Stimulated activated naive B cell treated with anti-CD40 and anti-IgM and Interleukin-4, amounts not matched to agents 10 μg/mL and 1 μg/mL and 100 μg/mL, for 72 hours (primary cell): Measurements from ENCODE around the gene TSG101.

Experiments
- ATAC-seq, 2 donors: fragments of 150-1000 bp; cut with Tn5 transposase; replicated peaks; 2 replicates each; pipeline ENCODE4 v1.10.0; 2021; ENCODE audit warnings: moderate library complexity in 1 of 2
- DNase-seq: peaks from one replicate; pipeline ENCODE4 v3.0.0; 2021
- H3K27ac Mint-ChIP-seq: one replicate; pipeline ENCODE4 v1.8.0; 2022; ENCODE audit warnings: mild to moderate bottlenecking, mixed read lengths
- H3K27me3 Mint-ChIP-seq, 2 donors: one replicate each; pipeline ENCODE4 v1.8.0; 2022; ENCODE audit warnings: mixed read lengths in 2 of 2
- H3K36me3 Mint-ChIP-seq, 2 donors: one replicate each; pipeline ENCODE4 v1.8.0; 2022; ENCODE audit warnings: mixed read lengths in 2 of 2, mild to moderate bottlenecking in 1 of 2
- H3K4me1 Mint-ChIP-seq, 2 donors: one replicate each; pipeline ENCODE4 v1.8.0; 2022; ENCODE audit warnings: mixed read lengths in 2 of 2, mild to moderate bottlenecking in 1 of 2
- H3K4me3 Mint-ChIP-seq, 2 donors: one replicate each; pipeline ENCODE4 v1.8.0; 2022; ENCODE audit warnings: mild to moderate bottlenecking in 2 of 2, mixed read lengths in 2 of 2, moderate library complexity in 1 of 2
- H3K9me3 Mint-ChIP-seq, 2 donors: one replicate each; pipeline ENCODE4 v1.8.0; 2022; ENCODE audit warnings: mixed read lengths in 2 of 2, mild to moderate bottlenecking in 1 of 2

The TSG101 gene

GRCh38 chr11:18523084-18523483 lies 3.7 kb downstream of the TSG101 start:
- no peak overlapping the region for H3K4me3 Mint-ChIP-seq
- DNase-seq (no peak), ATAC-seq (no peak)
- H3K27ac Mint-ChIP-seq, result peak overlapping the region; percentile 43
- H3K9me3 Mint-ChIP-seq, result no peaks in the 10 kb centered on the region
- H3K36me3 Mint-ChIP-seq, result peaks cover 17 to 24% of the 10 kb centered on the region in 2 donors
- H3K27me3 Mint-ChIP-seq, result no peaks in the 10 kb centered on the region
- peaks cover 12 to 38% of the 10 kb centered on the region in 2 donors for H3K4me1 Mint-ChIP-seq

GRCh38 chr11:18522388-18522787 lies 4.4 kb downstream of the TSG101 start:
- Mint-ChIP-seq H3K4me1 (peaks cover 10 to 33% of the 10 kb centered on the region in 2 donors), H3K27ac (no peak overlapping the region), H3K9me3 (no peaks in the 10 kb centered on the region)

GRCh38 chr11:18521122-18521521 lies 5.6 kb downstream of the TSG101 start:
- Mint-ChIP-seq H3K27ac (no peak overlapping the region), H3K27me3 (no peaks in the 10 kb centered on the region), H3K4me1 (peaks cover 10 to 33% of the 10 kb centered on the region in 2 donors), H3K4me3 (no peak overlapping the region), H3K36me3 (peaks cover 15 to 18% of the 10 kb centered on the region in 2 donors), H3K9me3 (no peaks in the 10 kb centered on the region)
- DNase-seq (no peak), ATAC-seq (no peak)

More at GRCh38 chr11:18522388-18522787, 4.4 kb downstream of the TSG101 start:
- no peak overlapping the region for H3K4me3 Mint-ChIP-seq
- peaks cover 17 to 26% of the 10 kb centered on the region in 2 donors for H3K36me3 Mint-ChIP-seq
- no peaks in the 10 kb centered on the region for H3K27me3 Mint-ChIP-seq
- no peak for DNase-seq
- no peak for ATAC-seq

- H3K36me3 Mint-ChIP-seq, result peaks cover 38 to 41% of the 10 kb centered on the region in 2 donors
Observed at GRCh38 chr11:18502352-18502751, 24.4 kb downstream of the TSG101 start.

GRCh38 chr11:18501629-18502028 lies 25.1 kb downstream of the TSG101 start:
- Mint-ChIP-seq H3K4me3 (no peak overlapping the region), H3K4me1 (no peaks in the 10 kb centered on the region), H3K27ac (no peak overlapping the region), H3K36me3 (peaks cover 37 to 39% of the 10 kb centered on the region in 2 donors), H3K27me3 (no peaks in the 10 kb centered on the region), H3K9me3 (no peaks in the 10 kb centered on the region)
- no peak for DNase-seq
- ATAC-seq, result no peak

More at GRCh38 chr11:18502352-18502751, 24.4 kb downstream of the TSG101 start:
- H3K4me1 Mint-ChIP-seq, result no peaks in the 10 kb centered on the region
- DNase-seq (no peak), ATAC-seq (no peak)
- H3K27me3 Mint-ChIP-seq, result no peaks in the 10 kb centered on the region
- H3K27ac Mint-ChIP-seq, result no peak overlapping the region
- no peaks in the 10 kb centered on the region for H3K9me3 Mint-ChIP-seq
- H3K4me3 Mint-ChIP-seq, result no peak overlapping the region

GRCh38 chr11:18498039-18498438 lies 28.7 kb downstream of the TSG101 start:
- peaks cover 37 to 51% of the 10 kb centered on the region in 2 donors for H3K36me3 Mint-ChIP-seq
- H3K4me3 Mint-ChIP-seq, result no peak overlapping the region
- no peak for DNase-seq
- no peaks in the 10 kb centered on the region for H3K27me3 Mint-ChIP-seq
- H3K9me3 Mint-ChIP-seq, result no peaks in the 10 kb centered on the region
- no peak overlapping the region for H3K27ac Mint-ChIP-seq
- no peak for ATAC-seq
- H3K4me1 Mint-ChIP-seq, result peaks cover 2 to 16% of the 10 kb centered on the region in 2 donors

GRCh38 chr11:18495703-18496102 lies 31.0 kb downstream of the TSG101 start:
- ATAC-seq, result no peak
- H3K4me3 Mint-ChIP-seq, result no peak overlapping the region
- H3K36me3 Mint-ChIP-seq, result peaks cover 26 to 43% of the 10 kb centered on the region in 2 donors
- DNase-seq, result no peak
- peaks cover 6 to 26% of the 10 kb centered on the region in 2 donors for H3K4me1 Mint-ChIP-seq
- H3K27ac Mint-ChIP-seq, result peak overlapping the region; percentile 10
- no peaks in the 10 kb centered on the region for H3K9me3 Mint-ChIP-seq
- no peaks in the 10 kb centered on the region for H3K27me3 Mint-ChIP-seq

- Mint-ChIP-seq H3K36me3 (peaks cover 26 to 44% of the 10 kb centered on the region in 2 donors), H3K4me1 (peaks cover 10 to 31% of the 10 kb centered on the region in 2 donors), H3K27me3 (no peaks in the 10 kb centered on the region), H3K4me3 (no peak overlapping the region), H3K9me3 (no peaks in the 10 kb centered on the region), H3K27ac (peak overlapping the region; percentile 10)
- ATAC-seq, result peak; percentile 65 to 82
- no peak for DNase-seq
Observed at GRCh38 chr11:18495271-18495670, 31.5 kb downstream of the TSG101 start.

GRCh38 chr11:18493310-18493709 lies 33.4 kb downstream of the TSG101 start:
- H3K4me3 Mint-ChIP-seq, result no peak overlapping the region
- no peaks in the 10 kb centered on the region for H3K9me3 Mint-ChIP-seq
- peaks cover 26 to 45% of the 10 kb centered on the region in 2 donors for H3K36me3 Mint-ChIP-seq
- no peaks in the 10 kb centered on the region for H3K27me3 Mint-ChIP-seq
- DNase-seq (no peak), ATAC-seq (no peak)
- peaks cover 12 to 34% of the 10 kb centered on the region in 2 donors for H3K4me1 Mint-ChIP-seq
- peak overlapping the region; percentile 62 for H3K27ac Mint-ChIP-seq

- no peak overlapping the region for H3K4me3 Mint-ChIP-seq
- H3K27me3 Mint-ChIP-seq, result no peaks in the 10 kb centered on the region
- H3K9me3 Mint-ChIP-seq, result no peaks in the 10 kb centered on the region
- H3K4me1 Mint-ChIP-seq, result peaks cover 12 to 34% of the 10 kb centered on the region in 2 donors
- H3K36me3 Mint-ChIP-seq, result peaks cover 29 to 45% of the 10 kb centered on the region in 2 donors
- H3K27ac Mint-ChIP-seq, result no peak overlapping the region
- ATAC-seq (peak in 1 of 2 donors; percentile 57), DNase-seq (no peak)
Observed at GRCh38 chr11:18492888-18493287, 33.9 kb downstream of the TSG101 start.

- Mint-ChIP-seq H3K27ac (no peak overlapping the region), H3K4me3 (no peak overlapping the region), H3K36me3 (peaks cover 34 to 43% of the 10 kb centered on the region in 2 donors), H3K27me3 (no peaks in the 10 kb centered on the region), H3K9me3 (no peaks in the 10 kb centered on the region), H3K4me1 (peaks cover 12 to 34% of the 10 kb centered on the region in 2 donors)
- DNase-seq, result no peak
- no peak for ATAC-seq
Observed at GRCh38 chr11:18491924-18492323, 34.8 kb downstream of the TSG101 start.

- Mint-ChIP-seq H3K4me3 (no peak overlapping the region), H3K27me3 (no peaks in the 10 kb centered on the region), H3K9me3 (no peaks in the 10 kb centered on the region), H3K4me1 (peaks cover 17 to 39% of the 10 kb centered on the region in 2 donors), H3K27ac (no peak overlapping the region), H3K36me3 (peaks cover 35 to 42% of the 10 kb centered on the region in 2 donors)
- DNase-seq (no peak), ATAC-seq (no peak)
Observed at GRCh38 chr11:18490736-18491485, 35.8 kb downstream of the TSG101 start.

GRCh38 chr11:18490319-18490718 lies 36.4 kb downstream of the TSG101 start:
- H3K27ac Mint-ChIP-seq, result no peak overlapping the region
- no peaks in the 10 kb centered on the region for H3K27me3 Mint-ChIP-seq
- H3K9me3 Mint-ChIP-seq, result no peaks in the 10 kb centered on the region
- no peak overlapping the region for H3K4me3 Mint-ChIP-seq
- DNase-seq (no peak), ATAC-seq (no peak)
- peaks cover 35 to 40% of the 10 kb centered on the region in 2 donors for H3K36me3 Mint-ChIP-seq
- H3K4me1 Mint-ChIP-seq, result peaks cover 18 to 37% of the 10 kb centered on the region in 2 donors

GRCh38 chr11:18485913-18486528 lies 40.7 kb downstream of the TSG101 start:
- DNase-seq, result peak; percentile 13
- ATAC-seq, result peak; percentile 84 to 91
- peaks cover 14 to 19% of the 10 kb centered on the region in 2 donors for H3K4me1 Mint-ChIP-seq
- peaks cover 50 to 63% of the 10 kb centered on the region in 2 donors for H3K36me3 Mint-ChIP-seq
- H3K4me3 Mint-ChIP-seq, result no peak overlapping the region
- no peaks in the 10 kb centered on the region for H3K9me3 Mint-ChIP-seq
- H3K27ac Mint-ChIP-seq, result peak overlapping the region; percentile 67
- no peaks in the 10 kb centered on the region for H3K27me3 Mint-ChIP-seq

GRCh38 chr11:18479063-18479462 lies 47.7 kb downstream of the TSG101 start:
- H3K27ac Mint-ChIP-seq, result no peak overlapping the region
- H3K4me3 Mint-ChIP-seq, result no peak overlapping the region
- peaks cover 37 to 57% of the 10 kb centered on the region in 2 donors for H3K36me3 Mint-ChIP-seq

More at GRCh38 chr11:18479063-18479462, 47.7 kb downstream of the TSG101 start:
- Mint-ChIP-seq H3K27me3 (no peaks in the 10 kb centered on the region), H3K9me3 (no peaks in the 10 kb centered on the region), H3K4me1 (no peaks in the 10 kb centered on the region)
- ATAC-seq (no peak), DNase-seq (no peak)
